Tibial nerve (tissue), 3 donors: ENCODE data around the gene TSEN34.
"Not testable (repeated sequence)": the region's sequence is repeated elsewhere in the genome, so short reads cannot be mapped to it uniquely, and the experiment has no call there.

ENCODE experiments used
- CTCF ChIP-seq, 5 experiments: fragments of 200-600 bp in 3 of 5; fragments of 450-650 bp in 2 of 5; sonication (generic) in 3 of 5; IDR thresholded peaks; one replicate each; pipeline ENCODE4 v1.5.1; 2016 to 2019; ENCODE audit warnings: antibody characterized with exemption in 5 of 5, mild to moderate bottlenecking in 3 of 5, moderate library complexity in 2 of 5
- POLR2A ChIP-seq, 2 donors: fragments of 450-650 bp; IDR thresholded peaks; one replicate each; pipeline ENCODE4 v1.6.1; 2017; ENCODE audit warnings: antibody characterized with exemption in 2 of 2, mild to moderate bottlenecking in 2 of 2, moderate library complexity in 2 of 2

- TF ChIP-seq CTCF, POLR2A (IDR thresholded peaks at IDR 0.05): not testable (repeated sequence)
Measured at GRCh38 chr19:54242234-54242633, 51.1 kb downstream of the TSEN34 start.
